IMR-90 (cell line): ENCODE measurements around the gene ARFIP2. TPM values are rescaled to one million over a fixed set of nuclear protein-coding genes. Genes with fewer than 3 reads are reported as not detected.
A peak's percentile ranks its signal among the peaks of the same experiment; 100 is the strongest.

Experiments
- ATAC-seq: fragments of 200-7000 bp; cut with Tn5 transposase; 2 replicates; pipeline ENCODE4 v1.9.1; 2020; ENCODE audit warnings: low read depth, mild to moderate bottlenecking, moderate library complexity
- BruUV-seq: library from RNA; stranded (reverse); fragments of 400-500 nt; replicated peaks from 2 replicates; lab custom pipeline; 2021; lab: Mats Ljungman, UMichigan
- CTCF ChIA-PET: fragments of 300-600 bp; formaldehyde crosslinking; extraction: SDS; loops from one replicate; lab custom pipeline; 2021; ENCODE audit warnings: antibody characterized with exemption; lab: Yijun Ruan, JAX
- POLR2A ChIA-PET: fragments of 300-600 bp; sonication (Branson Sonifier 250); formaldehyde crosslinking; loops from one replicate; lab custom pipeline; 2022; ENCODE audit warnings: antibody characterized with exemption; ENCODE audit not compliant: unreplicated experiment; lab: Charles Lee
- DNase-seq: peaks from one replicate; pipeline ENCODE4 v3.0.0; 2013
- H2AFZ ChIP-seq: replicated peaks from 2 replicates; pipeline ENCODE3; 2013; ENCODE audit warnings: low read length, mild to moderate bottlenecking; ENCODE audit not compliant: poor library complexity
- H2AK5ac ChIP-seq: 2 replicates; pipeline ENCODE4 v1.6.1; 2013; ENCODE audit warnings: low read depth, low read length, inconsistent platforms
- H2AK9ac ChIP-seq: replicated peaks from 2 replicates; pipeline ENCODE3; 2013; ENCODE audit warnings: mild to moderate bottlenecking, low read depth, low read length, moderate library complexity; ENCODE audit not compliant: poor library complexity
- H2BK120ac ChIP-seq: 2 replicates; pipeline ENCODE4 v1.6.1; 2013; ENCODE audit warnings: low read depth, low read length, inconsistent platforms
- H2BK15ac ChIP-seq: 3 replicates; pipeline ENCODE4 v1.6.1; 2013; ENCODE audit warnings: low read depth, low read length, inconsistent platforms
- H2BK20ac ChIP-seq: 2 replicates; pipeline ENCODE4 v1.6.1; 2013; ENCODE audit warnings: low read depth, mild to moderate bottlenecking, inconsistent platforms, low read length, moderate library complexity
- H2BK5ac ChIP-seq: 2 replicates; pipeline ENCODE4 v1.6.1; 2013; ENCODE audit warnings: mild to moderate bottlenecking, low read depth, low read length, inconsistent platforms; ENCODE audit not compliant: poor library complexity, severe bottlenecking
- H3K14ac ChIP-seq: replicated peaks from 2 replicates; pipeline ENCODE4 v1.6.1; 2013; ENCODE audit warnings: low read depth, low read length, inconsistent platforms
- H3K18ac ChIP-seq: 2 replicates; pipeline ENCODE4 v1.6.1; 2013; ENCODE audit warnings: low read depth, low read length, control low read depth
- H3K23ac ChIP-seq: 2 replicates; pipeline ENCODE4 v1.6.1; 2013; ENCODE audit warnings: low read depth, low read length, inconsistent platforms
- H3K27ac ChIP-seq: 2 replicates; pipeline ENCODE4 v1.5.1; 2013; ENCODE audit warnings: mild to moderate bottlenecking, control low read depth, low read length; ENCODE audit not compliant: insufficient read depth
- H3K27me3 ChIP-seq: 2 replicates; pipeline ENCODE4 v1.6.1; 2013; ENCODE audit warnings: low read length; ENCODE audit not compliant: control insufficient read depth, insufficient read depth
- H3K36me3 ChIP-seq: 2 replicates; pipeline ENCODE4 v1.6.1; 2013; ENCODE audit warnings: low read length, mixed read lengths; ENCODE audit not compliant: control insufficient read depth, insufficient read depth
- H3K4ac ChIP-seq: 2 replicates; pipeline ENCODE4 v1.6.1; 2013; ENCODE audit warnings: low read depth, low read length, inconsistent platforms
- H3K4me1 ChIP-seq: 2 replicates; pipeline ENCODE4 v1.6.1; 2013; ENCODE audit warnings: low read length, mixed read lengths; ENCODE audit not compliant: control insufficient read depth, insufficient read depth
- H3K4me2 ChIP-seq: 2 replicates; pipeline ENCODE4 v1.6.1; 2013; ENCODE audit warnings: low read depth, mild to moderate bottlenecking, control low read depth, low read length, moderate library complexity
- H3K4me3 ChIP-seq: 2 replicates; pipeline ENCODE4 v1.5.1; 2013; ENCODE audit warnings: low read depth, mild to moderate bottlenecking, control low read depth, low read length, moderate library complexity; ENCODE audit not compliant: insufficient read depth
- H3K56ac ChIP-seq: 2 replicates; pipeline ENCODE4 v1.6.1; 2013; ENCODE audit warnings: low read length, inconsistent platforms; ENCODE audit not compliant: insufficient read depth; ENCODE audit errors: extremely low read depth
- H3K79me1 ChIP-seq, 2 experiments: 2 replicates each; pipeline ENCODE4 v1.6.1; 2013; ENCODE audit warnings: low read length in 2 of 2, inconsistent platforms in 1 of 2, low read depth in 1 of 2
- H3K9ac ChIP-seq: 2 replicates; pipeline ENCODE4 v1.6.1; 2013; ENCODE audit warnings: low read depth, low read length, control low read depth
- H3K9me1 ChIP-seq: 2 replicates; pipeline ENCODE4 v1.6.1; 2013; ENCODE audit warnings: low read length, inconsistent platforms; ENCODE audit not compliant: insufficient read depth
- H3K9me3 ChIP-seq: 2 replicates; pipeline ENCODE4 v1.6.1; 2013; ENCODE audit warnings: low read length; ENCODE audit not compliant: control insufficient read depth, insufficient read depth
- H4K20me1 ChIP-seq: 2 replicates; pipeline ENCODE4 v1.6.1; 2013; ENCODE audit warnings: low read length, inconsistent platforms; ENCODE audit not compliant: insufficient read depth
- H4K5ac ChIP-seq: 2 replicates; pipeline ENCODE4 v1.6.1; 2013; ENCODE audit warnings: mild to moderate bottlenecking, low read depth, low read length, control low read depth
- H4K8ac ChIP-seq, 2 experiments: 2 replicates each; pipeline ENCODE4 v1.6.1; 2013; ENCODE audit warnings: low read depth in 2 of 2, low read length in 2 of 2, control low read depth in 1 of 2, inconsistent platforms in 1 of 2
- H4K91ac ChIP-seq: 2 replicates; pipeline ENCODE4 v1.6.1; 2013; ENCODE audit warnings: low read depth, low read length, inconsistent platforms; ENCODE audit not compliant: insufficient read depth
- BHLHE40 ChIP-seq: fragments of 150-350 bp; IDR thresholded peaks from 2 replicates; pipeline ENCODE4 v1.6.1; 2016; ENCODE audit warnings: mild to moderate bottlenecking, low read depth, low read length
- CHD1 ChIP-seq: IDR thresholded peaks from 2 replicates; pipeline ENCODE4 v1.6.1; 2012; ENCODE audit warnings: low read depth, low read length, improper control_type of control experiment
- ELK1 ChIP-seq: fragments of 150-350 bp; IDR thresholded peaks from 2 replicates; pipeline ENCODE4 v1.6.1; 2016; ENCODE audit warnings: low read depth, mild to moderate bottlenecking, low read length, moderate library complexity, borderline replicate concordance
- FOS ChIP-seq: fragments of 150-350 bp; IDR thresholded peaks from 2 replicates; pipeline ENCODE4 v1.6.1; 2016; ENCODE audit warnings: low read depth, low read length
- MAFK ChIP-seq: IDR thresholded peaks from 2 replicates; pipeline ENCODE4 v1.6.1; 2012; ENCODE audit warnings: low read depth, low read length, improper control_type of control experiment
- MAZ ChIP-seq: IDR thresholded peaks from 2 replicates; pipeline ENCODE4 v1.6.1; 2012; ENCODE audit warnings: low read depth, mild to moderate bottlenecking, low read length, improper control_type of control experiment, moderate library complexity, borderline replicate concordance
- MXI1 ChIP-seq: IDR thresholded peaks from 2 replicates; pipeline ENCODE4 v1.6.1; 2012; ENCODE audit warnings: low read depth, mild to moderate bottlenecking, low read length, moderate library complexity, borderline replicate concordance
- NFE2L2 ChIP-seq: fragments of 150-350 bp; IDR thresholded peaks from 2 replicates; pipeline ENCODE4 v1.6.1; 2016; ENCODE audit warnings: low read depth, mild to moderate bottlenecking, low read length
- POLR2A ChIP-seq: IDR thresholded peaks from 2 replicates; pipeline ENCODE4 v1.6.1; 2012; ENCODE audit warnings: mild to moderate bottlenecking, low read depth, low read length
- RAD21 ChIP-seq: IDR thresholded peaks from 2 replicates; pipeline ENCODE4 v1.6.1; 2012; ENCODE audit warnings: low read length, improper control_type of control experiment
- RCOR1 ChIP-seq: IDR thresholded peaks from 2 replicates; pipeline ENCODE4 v1.6.1; 2012; ENCODE audit warnings: mild to moderate bottlenecking, low read length, improper control_type of control experiment; ENCODE audit not compliant: insufficient replicate concordance
- RFX5 ChIP-seq: IDR thresholded peaks from 2 replicates; pipeline ENCODE4 v1.8.0; 2012; ENCODE audit warnings: low read depth, mild to moderate bottlenecking, low read length, moderate library complexity
- SMC3 ChIP-seq: fragments of 150-350 bp; IDR thresholded peaks from 2 replicates; pipeline ENCODE4 v1.6.1; 2016; ENCODE audit warnings: low read depth, mild to moderate bottlenecking, antibody characterized with exemption, low read length, moderate library complexity
- WGBS, 2 experiments: methylation state at CpG; one replicate each; pipeline versions ENCODE4 v1.1.5 to v1.1.7; 2013; ENCODE audit warnings: missing lambda C conversion rate in 2 of 2; ENCODE audit not compliant: insufficient read length in 1 of 2; ENCODE audit errors: extremely low coverage in 2 of 2; 5-methylcytosine and 5-hydroxymethylcytosine counted together
- dilution Hi-C: fragments of 300-500 bp; cut with HindIII; formaldehyde crosslinking; loops from one replicate; pipeline ENCODE4 v1.14.3; 2018; ENCODE audit warnings: low sequenced_read_pairs; ENCODE audit not compliant: unreplicated experiment
- in situ Hi-C: fragments of 300-500 bp; cut with MboI; formaldehyde crosslinking; loops from 3 replicates; pipeline ENCODE4 v1.14.3; 2019; ENCODE audit warnings: low sequenced_read_pairs, inconsistent platforms, mixed read lengths
- intact Hi-C: fragments of 100-400 bp; cut with micrococcal nuclease; formaldehyde crosslinking; loops from 2 replicates; pipeline ENCODE4 v1.10.0; 2022
- polyA plus RNA-seq, 3 experiments: library from polyadenylated mRNA; depleted of rRNA; stranded (reverse); fragments of >200 nt; gene quantifications; 2 replicates each; pipeline ENCODE4 v1.2.3, GENCODE V29; 2012; ENCODE audit warnings: low replicate concordance in 1 of 3
- total RNA-seq: library from RNA; depleted of rRNA; stranded (reverse); fragments of >200 nt; gene quantifications from 2 replicates; pipeline ENCODE4 v1.2.3, GENCODE V29; 2012
- TF ChIP-seq, protein P1 (sequence below): conservative IDR thresholded peaks from 2 replicates; pipeline ENCODE4 v1.5.1; 2012; ENCODE audit warnings: mild to moderate bottlenecking, low read depth, low read length, improper control_type of control experiment

The ARFIP2 gene
- total and polyA plus RNA-seq, 2 of the 4 experiments (the other 2 are of a cell fraction): 84.4 to 93.9 TPM

GRCh38 chr11:6473451-6474412 is 7.4 kb downstream of the ARFIP2 start, which contains the start of gene TRIM3:
TRIM3 (minus strand) TSS chr11:6473941; CDS start chr11:6465695, 8,246 bp downstream.
- peak within 1 kb of the TSS; percentile 98 for H2AFZ ChIP-seq
- intact Hi-C loops: loop anchor here (1.0 kb wide), 2 partner anchors 139 to 151 kb away; partner anchors contain the start of gene TAF10
- no peak within 1 kb of the TSS for H2BK20ac ChIP-seq
- 0% methylated on average over 13 of the region's 87 CpGs; no CpG with 5 or more reads in 1 of the 2 experiments for WGBS, 2 experiments
- peak within 1 kb of the TSS; percentile 99 for H3K4me3 ChIP-seq
- dilution Hi-C loops: no loop called here
- peak within 1 kb of the TSS; percentile 97 for H2AK9ac ChIP-seq
- H4K91ac ChIP-seq: peak within 1 kb of the TSS; percentile 75
- H3K9me1 ChIP-seq: peaks cover 17% of the 10 kb centered on the region
- no peaks in the 10 kb centered on the region for H3K9me3 ChIP-seq
- H3K27me3 ChIP-seq: no peaks in the 10 kb centered on the region
- H3K4ac ChIP-seq: peak within 1 kb of the TSS; percentile 74
- POLR2A ChIA-PET: no interaction called here
- H3K27ac ChIP-seq: peak within 1 kb of the TSS; percentile 87
- H4K20me1 ChIP-seq: 0 out of 2 replicates have a peak, but pooled peaks cover 2% of the 10 kb centered on the region
- peak within 1 kb of the TSS; percentile 92 for H3K4me2 ChIP-seq
- H4K5ac ChIP-seq: peak within 1 kb of the TSS; percentile 82
- peak within 1 kb of the TSS; percentile 53 for H3K18ac ChIP-seq
- CTCF ChIA-PET: no interaction called here
- peak within 1 kb of the TSS; percentile 69 for H2AK5ac ChIP-seq
- H3K79me1 ChIP-seq: peaks cover 20 to 69% of the 10 kb centered on the region in 2 experiments
- in situ Hi-C loops: no loop called here
- peak within 1 kb of the TSS; percentile 82 for H3K9ac ChIP-seq
- H3K23ac ChIP-seq: peak within 1 kb of the TSS; percentile 87
- peak within 1 kb of the TSS; percentile 74 to 87 for H4K8ac ChIP-seq
- ATAC-seq (peak; percentile 90), DNase-seq (peak; percentile 80)
- H2BK15ac ChIP-seq: 0 out of 3 replicates have a peak within 1 kb of the TSS, but pooled peaks have one; percentile 7
- BruUV-seq: no TSS peak
- peak within 1 kb of the TSS; percentile 74 for H2BK5ac ChIP-seq
- peaks cover 6% of the 10 kb centered on the region for H3K4me1 ChIP-seq
- H3K36me3 ChIP-seq: peaks cover 23% of the 10 kb centered on the region
- peak within 1 kb of the TSS; percentile 78; the same call in 1 of the 2 replicates for H3K56ac ChIP-seq
- peak within 1 kb of the TSS; percentile 77 for H2BK120ac ChIP-seq
- peak within 1 kb of the TSS; percentile 95 for H3K14ac ChIP-seq
- TF ChIP-seq FOS: no peak
- TF ChIP-seq RCOR1: no peak
- TF ChIP-seq, protein P1, sequence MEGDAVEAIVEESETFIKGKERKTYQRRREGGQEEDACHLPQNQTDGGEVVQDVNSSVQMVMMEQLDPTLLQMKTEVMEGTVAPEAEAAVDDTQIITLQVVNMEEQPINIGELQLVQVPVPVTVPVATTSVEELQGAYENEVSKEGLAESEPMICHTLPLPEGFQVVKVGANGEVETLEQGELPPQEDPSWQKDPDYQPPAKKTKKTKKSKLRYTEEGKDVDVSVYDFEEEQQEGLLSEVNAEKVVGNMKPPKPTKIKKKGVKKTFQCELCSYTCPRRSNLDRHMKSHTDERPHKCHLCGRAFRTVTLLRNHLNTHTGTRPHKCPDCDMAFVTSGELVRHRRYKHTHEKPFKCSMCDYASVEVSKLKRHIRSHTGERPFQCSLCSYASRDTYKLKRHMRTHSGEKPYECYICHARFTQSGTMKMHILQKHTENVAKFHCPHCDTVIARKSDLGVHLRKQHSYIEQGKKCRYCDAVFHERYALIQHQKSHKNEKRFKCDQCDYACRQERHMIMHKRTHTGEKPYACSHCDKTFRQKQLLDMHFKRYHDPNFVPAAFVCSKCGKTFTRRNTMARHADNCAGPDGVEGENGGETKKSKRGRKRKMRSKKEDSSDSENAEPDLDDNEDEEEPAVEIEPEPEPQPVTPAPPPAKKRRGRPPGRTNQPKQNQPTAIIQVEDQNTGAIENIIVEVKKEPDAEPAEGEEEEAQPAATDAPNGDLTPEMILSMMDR: peak; percentile 47
- no peak for TF ChIP-seq NFE2L2
- no peak for TF ChIP-seq MAFK
- peak; percentile 23; the same call in 1 of the 2 replicates for TF ChIP-seq SMC3
- TF ChIP-seq MAZ: peak; percentile 51; the same call in 1 of the 2 replicates
- peak; percentile 81 for TF ChIP-seq POLR2A
- no peak for TF ChIP-seq CHD1
- peak; percentile 21; the same call in 1 of the 2 replicates for TF ChIP-seq MXI1
- no peak for TF ChIP-seq ELK1
- TF ChIP-seq RFX5: no peak
- TF ChIP-seq RAD21: peak; percentile 16; the same call in 1 of the 2 replicates
- peak; percentile 79 for TF ChIP-seq BHLHE40
